ENCODE data around the gene TMEM38A.
"Not testable (repeated sequence)": the region's sequence is repeated elsewhere in the genome, so short reads cannot be mapped to it uniquely, and the experiment has no call there.

The TMEM38A gene

DNA sequence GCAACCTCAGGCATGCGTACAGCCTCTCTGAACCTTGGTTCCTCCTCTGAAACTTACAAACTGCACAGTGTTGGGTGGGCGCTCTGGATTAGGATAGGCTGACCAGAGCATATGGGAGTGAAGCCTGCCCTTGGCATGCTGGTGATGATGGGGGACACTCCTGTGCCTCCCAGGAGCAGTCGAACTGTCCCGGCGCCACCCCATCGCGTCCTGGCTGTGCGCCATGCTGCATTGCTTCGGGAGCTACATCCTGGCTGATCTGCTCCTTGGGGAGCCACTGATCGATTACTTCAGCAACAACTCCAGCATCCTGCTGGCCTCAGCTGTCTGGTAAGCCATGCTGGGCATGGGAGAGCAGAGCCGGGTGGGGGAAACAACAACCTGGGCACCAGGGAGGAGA is 18.9 kb downstream of the TMEM38A start:
- Histone ChIP-seq H3K4me3 (ENCODE audit: low read depth in 1 of 2, low read length in 2 of 2) (no peak overlapping the region), H3K9ac (ENCODE audit: low read length) (no peak overlapping the region), H3K9me3 (ENCODE audit: low read length) (no peaks in the 10 kb centered on the region), H3K4me1 (ENCODE audit: insufficient read depth, low read length) (no peaks in the 10 kb centered on the region), H3K27me3 (ENCODE audit: control insufficient read depth in 1 of 2, insufficient read depth in 2 of 2, low read length in 2 of 2) (no peaks in the 10 kb centered on the region), H3K27ac (ENCODE audit: low read depth, low read length) (no peak overlapping the region), H3K36me3 (ENCODE audit: insufficient read depth, low read length) (peaks cover 25% of the 10 kb centered on the region)

DNA sequence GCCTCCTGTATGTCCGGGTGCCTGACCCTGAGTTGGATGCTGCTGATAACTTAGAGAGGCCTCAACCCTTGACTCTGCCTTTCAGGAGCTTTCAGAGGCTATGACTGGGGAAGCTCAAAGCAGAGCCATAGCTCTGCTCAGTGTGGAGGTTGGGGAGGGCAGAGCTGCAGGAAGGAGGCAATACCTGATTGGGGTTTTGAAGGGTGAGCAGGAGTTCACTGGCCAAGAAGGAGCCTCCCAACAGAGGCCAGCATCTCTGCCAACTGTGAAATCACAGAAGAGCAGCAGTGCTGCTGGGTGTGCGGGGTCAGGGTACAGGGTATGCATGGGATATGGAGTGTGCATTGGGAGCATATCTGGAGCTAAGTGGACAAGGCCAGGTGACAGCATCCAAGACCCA is 21.6 kb downstream of the TMEM38A start:
- Histone ChIP-seq H3K9me3 (ENCODE audit: low read length) (no peaks in the 10 kb centered on the region), H3K27ac (ENCODE audit: low read depth, low read length) (no peak overlapping the region), H3K4me1 (ENCODE audit: insufficient read depth, low read length) (no peaks in the 10 kb centered on the region), H3K9ac (ENCODE audit: low read length) (no peak overlapping the region), H3K4me3 (ENCODE audit: low read depth in 1 of 2, low read length in 2 of 2) (no peak overlapping the region), H3K27me3 (ENCODE audit: control insufficient read depth in 1 of 2, insufficient read depth in 2 of 2, low read length in 2 of 2) (no peaks in the 10 kb centered on the region), H3K36me3 (ENCODE audit: insufficient read depth, low read length) (peaks cover 25% of the 10 kb centered on the region)

DNA sequence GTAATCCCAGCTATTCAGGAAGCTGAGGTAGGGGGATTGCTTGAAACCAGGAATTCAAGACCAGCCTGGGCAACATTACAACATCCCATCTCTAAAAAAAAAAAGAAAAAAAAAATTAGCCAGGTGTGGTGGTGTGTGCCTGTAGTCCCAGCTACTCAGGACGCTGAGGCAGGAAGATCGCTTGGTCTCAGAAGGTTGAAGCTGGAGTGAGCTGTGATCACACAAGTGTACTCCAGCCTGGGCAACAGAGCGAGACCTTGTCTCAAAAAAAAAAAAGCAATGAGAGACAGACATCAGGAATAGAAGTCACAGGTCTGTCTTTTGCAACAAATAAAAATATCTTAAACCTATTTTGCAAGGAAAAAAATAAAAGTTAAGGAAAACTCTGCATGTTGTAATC is 23.3 kb downstream of the TMEM38A start:
- H3K4me3 ChIP-seq (ENCODE audit: low read depth in 1 of 2, low read length in 2 of 2), result no peak overlapping the region
- no peak overlapping the region for H3K9ac ChIP-seq (ENCODE audit: low read length)
- H3K27ac ChIP-seq (ENCODE audit: low read depth, low read length), result no peak overlapping the region
- H3K36me3 ChIP-seq (ENCODE audit: insufficient read depth, low read length), result peaks cover 25% of the 10 kb centered on the region
- H3K4me1 ChIP-seq (ENCODE audit: insufficient read depth, low read length), result no peaks in the 10 kb centered on the region
- H3K9me3 ChIP-seq (ENCODE audit: low read length), result no peaks in the 10 kb centered on the region
- H3K27me3 ChIP-seq (ENCODE audit: control insufficient read depth in 1 of 2, insufficient read depth in 2 of 2, low read length in 2 of 2), result no peaks in the 10 kb centered on the region

DNA sequence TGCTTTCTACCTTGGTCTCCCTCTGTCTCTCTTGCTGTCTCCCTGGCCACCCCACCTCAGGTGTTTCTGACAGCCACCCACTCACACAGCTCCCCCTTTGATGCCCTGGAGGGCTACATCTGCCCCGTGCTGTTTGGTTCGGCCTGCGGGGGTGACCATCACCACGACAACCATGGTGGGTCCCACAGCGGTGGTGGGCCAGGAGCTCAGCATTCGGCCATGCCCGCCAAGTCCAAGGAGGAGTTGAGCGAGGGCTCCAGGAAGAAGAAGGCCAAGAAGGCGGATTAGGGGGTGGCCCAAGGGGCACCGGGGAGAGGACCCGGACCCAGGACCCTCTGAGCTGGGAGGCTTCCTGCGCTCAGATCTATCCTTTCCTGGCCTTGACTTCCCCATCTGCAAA is 27.1 kb downstream of the TMEM38A start:
- no peaks in the 10 kb centered on the region for H3K36me3 ChIP-seq (ENCODE audit: insufficient read depth, low read length)
- no peak overlapping the region for H3K27ac ChIP-seq (ENCODE audit: low read depth, low read length)
- no peak overlapping the region for H3K9ac ChIP-seq (ENCODE audit: low read length)
- H3K9me3 ChIP-seq (ENCODE audit: low read length), result no peaks in the 10 kb centered on the region
- no peak overlapping the region for H3K4me3 ChIP-seq (ENCODE audit: low read depth in 1 of 2, low read length in 2 of 2)
- no peaks in the 10 kb centered on the region for H3K27me3 ChIP-seq (ENCODE audit: control insufficient read depth in 1 of 2, insufficient read depth in 2 of 2, low read length in 2 of 2)
- no peaks in the 10 kb centered on the region for H3K4me1 ChIP-seq (ENCODE audit: insufficient read depth, low read length)

DNA sequence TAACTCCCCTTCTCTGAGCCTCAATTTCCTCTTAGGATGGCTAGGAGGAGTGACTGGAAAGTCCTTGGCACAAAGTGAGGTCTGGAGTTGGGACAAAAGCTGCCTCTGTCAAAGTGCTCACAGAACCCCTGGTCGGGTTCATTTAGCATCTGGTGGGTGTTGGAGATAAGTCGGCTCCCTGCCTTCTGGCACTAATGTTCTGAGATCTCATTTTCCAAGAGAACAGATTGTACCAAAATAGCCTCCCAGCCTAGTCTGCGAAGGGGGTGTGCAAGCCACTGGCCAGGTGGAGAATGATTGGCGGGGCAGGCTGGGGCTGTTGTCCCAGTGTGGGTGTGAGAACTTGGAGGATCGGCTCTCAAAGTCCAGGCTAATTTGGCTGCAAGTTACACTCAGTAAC is 38.0 kb downstream of the TMEM38A start:
- H3K27ac ChIP-seq (ENCODE audit: low read depth, low read length), result no peak overlapping the region
- H3K9ac ChIP-seq (ENCODE audit: low read length), result no peak overlapping the region
- H3K9me3 ChIP-seq (ENCODE audit: low read length), result no peaks in the 10 kb centered on the region
- H3K4me1 ChIP-seq (ENCODE audit: insufficient read depth, low read length), result no peaks in the 10 kb centered on the region
- H3K4me3 ChIP-seq (ENCODE audit: low read depth in 1 of 2, low read length in 2 of 2), result no peak overlapping the region
- H3K27me3 ChIP-seq (ENCODE audit: control insufficient read depth in 1 of 2, insufficient read depth in 2 of 2, low read length in 2 of 2), result no peaks in the 10 kb centered on the region
- no peaks in the 10 kb centered on the region for H3K36me3 ChIP-seq (ENCODE audit: insufficient read depth, low read length)

DNA sequence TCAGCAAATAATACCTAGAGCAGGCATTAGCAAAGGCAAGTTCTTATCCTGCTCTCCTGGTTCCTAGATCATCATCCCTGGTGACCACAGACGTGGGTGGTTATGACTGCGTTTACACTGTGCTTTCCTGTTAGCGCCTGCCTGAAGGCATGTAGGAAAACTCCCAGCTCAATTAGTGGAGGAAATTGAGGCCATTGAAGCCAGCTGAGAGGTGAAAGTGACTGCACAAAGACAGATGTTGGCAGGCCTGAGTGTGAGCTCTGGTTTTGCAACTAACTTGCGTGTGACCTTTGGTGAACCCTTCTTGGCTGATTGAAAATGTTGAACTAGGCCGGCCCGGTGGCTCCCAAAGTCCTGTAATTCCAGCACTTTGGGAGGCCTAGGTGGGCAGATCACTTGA is 41.2 kb downstream of the TMEM38A start:
- H3K4me3 ChIP-seq (ENCODE audit: low read depth in 1 of 2, low read length in 2 of 2), result no peak overlapping the region
- H3K27ac ChIP-seq (ENCODE audit: low read depth, low read length), result no peak overlapping the region
- H3K36me3 ChIP-seq (ENCODE audit: insufficient read depth, low read length), result no peaks in the 10 kb centered on the region
- H3K4me1 ChIP-seq (ENCODE audit: insufficient read depth, low read length), result no peaks in the 10 kb centered on the region
- no peaks in the 10 kb centered on the region for H3K9me3 ChIP-seq (ENCODE audit: low read length)
- H3K9ac ChIP-seq (ENCODE audit: low read length), result no peak overlapping the region
- no peaks in the 10 kb centered on the region for H3K27me3 ChIP-seq (ENCODE audit: control insufficient read depth in 1 of 2, insufficient read depth in 2 of 2, low read length in 2 of 2)

DNA sequence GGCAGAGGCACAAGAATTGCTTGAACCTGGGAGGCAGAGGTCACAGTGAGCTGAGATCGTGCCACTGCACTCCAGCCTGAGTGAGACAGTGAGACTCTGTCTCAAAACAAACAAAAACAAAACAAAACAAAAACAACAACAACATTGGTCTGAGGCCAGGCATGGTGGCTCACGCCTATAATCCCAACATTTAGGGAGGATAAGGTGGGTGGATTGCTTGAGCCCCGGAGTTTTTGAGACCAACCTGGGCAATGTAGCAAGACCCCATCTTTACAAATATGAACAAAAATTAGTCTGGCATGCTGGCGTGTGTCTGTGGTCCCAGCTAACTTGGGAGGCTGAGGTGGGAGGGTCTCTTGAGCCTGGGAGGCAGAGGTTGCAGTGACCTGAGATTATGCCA is 42.7 kb downstream of the TMEM38A start:
- H3K27ac ChIP-seq (ENCODE audit: low read depth, low read length), result no peak overlapping the region

DNA sequence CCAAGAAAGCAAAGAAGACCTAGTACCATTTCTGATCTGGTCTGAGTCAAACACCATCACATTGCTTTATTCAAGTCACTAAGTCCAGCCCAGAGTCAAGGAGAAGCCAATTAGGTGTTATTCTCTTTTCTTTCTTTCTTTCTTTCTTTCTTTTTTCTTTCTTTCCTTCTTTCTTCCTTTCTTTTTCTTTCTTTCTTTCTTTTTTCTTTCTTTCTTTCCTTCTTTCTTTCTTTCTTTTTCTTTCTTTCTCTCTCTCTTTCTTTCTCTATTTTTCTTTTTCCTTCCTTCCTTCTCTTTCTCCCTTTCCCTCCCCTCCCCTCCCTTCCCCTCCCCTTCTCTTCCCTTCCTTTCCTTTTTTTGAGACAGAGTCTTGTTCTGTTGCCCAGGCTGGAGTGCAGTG is 49.9 kb downstream of the TMEM38A start:
- not testable (repeated sequence) for H3K9ac ChIP-seq (ENCODE audit: low read length); H3K27ac ChIP-seq (ENCODE audit: low read depth, low read length); H3K27me3 ChIP-seq (ENCODE audit: control insufficient read depth in 1 of 2, insufficient read depth in 2 of 2, low read length in 2 of 2); H3K4me3 ChIP-seq (ENCODE audit: low read depth in 1 of 2, low read length in 2 of 2); H3K9me3 ChIP-seq (ENCODE audit: low read length); H3K36me3 ChIP-seq (ENCODE audit: insufficient read depth, low read length); H3K4me1 ChIP-seq (ENCODE audit: insufficient read depth, low read length)

More for the DNA sequence above, 42.7 kb downstream of the TMEM38A start:
- no peaks in the 10 kb centered on the region for H3K36me3 ChIP-seq (ENCODE audit: insufficient read depth, low read length)
- H3K27me3 ChIP-seq (ENCODE audit: control insufficient read depth in 1 of 2, insufficient read depth in 2 of 2, low read length in 2 of 2), result no peaks in the 10 kb centered on the region
- H3K9ac ChIP-seq (ENCODE audit: low read length), result no peak overlapping the region
- H3K4me1 ChIP-seq (ENCODE audit: insufficient read depth, low read length), result no peaks in the 10 kb centered on the region
- H3K4me3 ChIP-seq (ENCODE audit: low read depth in 1 of 2, low read length in 2 of 2), result no peak overlapping the region
- H3K9me3 ChIP-seq (ENCODE audit: low read length), result no peaks in the 10 kb centered on the region

DNA sequence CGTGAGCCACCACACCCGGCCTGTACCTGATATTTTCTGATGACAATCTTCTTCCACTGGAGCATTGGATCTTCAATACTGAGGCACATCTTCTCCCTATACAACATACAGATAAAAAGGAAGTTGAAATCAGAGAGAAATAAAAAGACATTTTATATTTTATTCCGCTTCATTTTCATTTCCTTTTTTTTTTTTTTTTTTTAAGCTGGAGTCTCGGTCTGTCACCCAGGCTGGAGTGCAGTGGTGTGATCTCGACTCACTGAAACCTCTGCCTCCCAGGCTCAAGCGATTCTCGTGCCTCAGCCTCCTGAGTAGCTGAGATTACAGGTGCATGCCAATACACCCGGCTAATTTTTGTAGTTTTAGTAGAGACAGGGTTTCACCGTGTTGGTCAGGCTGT is 51.4 kb downstream of the TMEM38A start:
- not testable (repeated sequence) for H3K9ac ChIP-seq (ENCODE audit: low read length); H3K36me3 ChIP-seq (ENCODE audit: insufficient read depth, low read length); H3K27ac ChIP-seq (ENCODE audit: low read depth, low read length); H3K9me3 ChIP-seq (ENCODE audit: low read length); H3K27me3 ChIP-seq (ENCODE audit: control insufficient read depth in 1 of 2, insufficient read depth in 2 of 2, low read length in 2 of 2); H3K4me1 ChIP-seq (ENCODE audit: insufficient read depth, low read length); H3K4me3 ChIP-seq (ENCODE audit: low read depth in 1 of 2, low read length in 2 of 2)

DNA sequence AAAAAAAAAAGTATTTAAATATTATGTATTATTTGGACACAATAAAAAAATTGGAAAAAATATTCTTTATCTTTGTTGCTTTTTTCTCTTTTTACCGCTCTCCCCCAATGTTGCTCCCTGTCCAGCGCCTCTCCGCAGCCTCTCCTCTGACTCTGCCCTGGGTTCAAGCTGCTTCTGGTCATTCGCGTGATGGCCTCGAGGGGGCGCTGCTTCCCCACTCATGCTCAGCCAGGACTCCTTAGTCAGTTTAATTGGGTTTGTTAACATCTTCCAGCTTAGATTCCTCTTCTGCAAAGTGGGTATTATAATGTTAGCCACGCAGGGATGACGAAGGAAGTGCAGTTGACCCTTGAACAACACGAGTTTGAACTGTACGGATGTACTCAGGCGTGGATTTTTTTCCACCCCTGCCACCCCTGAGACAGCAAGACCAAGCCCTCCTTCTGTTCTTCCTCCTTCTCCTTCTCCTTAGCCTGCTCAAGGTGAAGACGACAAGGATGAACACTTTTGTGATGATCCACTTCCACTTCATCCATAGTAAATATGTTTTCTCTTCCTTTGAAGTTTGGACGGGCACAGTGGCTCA is 53.9 kb downstream of the TMEM38A start:
- H3K27ac ChIP-seq (ENCODE audit: low read depth, low read length), result no peak overlapping the region
- H3K36me3 ChIP-seq (ENCODE audit: insufficient read depth, low read length), result no peaks in the 10 kb centered on the region

DNA sequence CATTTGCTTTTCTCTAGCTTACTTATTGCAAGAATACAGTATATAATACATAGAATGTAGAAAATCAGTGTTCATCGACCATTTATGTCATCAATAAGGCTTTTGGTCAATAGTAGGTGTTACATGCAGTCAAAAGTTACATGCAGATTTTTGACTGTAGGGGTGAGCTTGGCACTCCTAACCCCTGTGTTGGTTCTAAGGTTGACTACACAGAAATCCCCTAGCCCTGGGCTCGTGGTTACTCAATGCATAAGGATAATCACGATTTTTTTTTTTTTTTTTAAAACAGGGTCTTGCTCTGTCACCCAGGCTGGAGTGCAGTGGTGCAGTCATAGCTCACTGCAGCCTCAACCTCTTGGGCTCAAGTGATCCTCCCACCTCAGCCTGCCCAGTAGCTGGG is 54.7 kb downstream of the TMEM38A start:
- no peaks in the 10 kb centered on the region for H3K27me3 ChIP-seq (ENCODE audit: control insufficient read depth in 1 of 2, insufficient read depth in 2 of 2, low read length in 2 of 2)

More for the DNA sequence above, 53.9 kb downstream of the TMEM38A start:
- Histone ChIP-seq H3K9ac (ENCODE audit: low read length) (no peak overlapping the region), H3K4me1 (ENCODE audit: insufficient read depth, low read length) (peaks cover 1% of the 10 kb centered on the region), H3K9me3 (ENCODE audit: low read length) (no peaks in the 10 kb centered on the region), H3K27me3 (ENCODE audit: control insufficient read depth in 1 of 2, insufficient read depth in 2 of 2, low read length in 2 of 2) (no peaks in the 10 kb centered on the region), H3K4me3 (ENCODE audit: low read depth in 1 of 2, low read length in 2 of 2) (no peak overlapping the region)

DNA sequence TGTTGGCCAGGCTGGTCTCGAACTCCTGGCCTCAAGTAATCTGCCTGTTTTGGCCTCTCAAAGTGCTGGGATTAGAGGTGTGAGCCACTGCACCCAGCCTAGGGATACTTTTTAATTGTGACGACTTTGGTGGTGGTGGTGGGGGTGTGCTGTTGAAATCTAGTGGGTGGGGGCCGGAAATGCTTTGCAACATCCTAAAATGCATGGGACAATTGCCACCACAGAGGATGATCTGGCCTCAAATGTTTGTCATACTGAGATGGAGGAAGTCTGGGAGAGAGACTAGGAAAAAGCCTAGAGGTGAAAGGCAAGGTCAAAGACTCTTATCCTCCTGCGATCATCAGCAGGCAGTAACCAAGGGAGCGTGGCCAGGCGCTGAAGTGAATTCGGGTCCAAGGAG is 60.1 kb downstream of the TMEM38A start:
- Histone ChIP-seq H3K4me3 (ENCODE audit: low read depth in 1 of 2, low read length in 2 of 2) (no peak overlapping the region), H3K27me3 (ENCODE audit: control insufficient read depth in 1 of 2, insufficient read depth in 2 of 2, low read length in 2 of 2) (no peaks in the 10 kb centered on the region), H3K4me1 (ENCODE audit: insufficient read depth, low read length) (peaks cover 6% of the 10 kb centered on the region), H3K27ac (ENCODE audit: low read depth, low read length) (no peak overlapping the region), H3K9ac (ENCODE audit: low read length) (no peak overlapping the region), H3K36me3 (ENCODE audit: insufficient read depth, low read length) (no peaks in the 10 kb centered on the region), H3K9me3 (ENCODE audit: low read length) (no peaks in the 10 kb centered on the region)

More for the DNA sequence above, 54.7 kb downstream of the TMEM38A start:
- Histone ChIP-seq H3K4me1 (ENCODE audit: insufficient read depth, low read length) (peaks cover 6% of the 10 kb centered on the region), H3K9me3 (ENCODE audit: low read length) (no peaks in the 10 kb centered on the region), H3K36me3 (ENCODE audit: insufficient read depth, low read length) (no peaks in the 10 kb centered on the region), H3K27ac (ENCODE audit: low read depth, low read length) (no peak overlapping the region), H3K9ac (ENCODE audit: low read length) (no peak overlapping the region), H3K4me3 (ENCODE audit: low read depth in 1 of 2, low read length in 2 of 2) (no peak overlapping the region)
